Esophagus muscularis mucosa (tissue), 4 donors: ENCODE results near the gene UQCRC1. TPM values are rescaled to one million over a fixed set of nuclear protein-coding genes. Genes with fewer than 3 reads are reported as not detected.

ENCODE experiments used
- DNase-seq: peaks from one replicate; pipeline ENCODE4 v3.0.0-alpha.2; 2017; ENCODE audit errors: extremely low spot score
- H3K27ac ChIP-seq, 4 donors: fragments of 200-600 bp; sonication (generic); replicated peaks in 1 of 4; 1 replicate in 3 of 4; 2 replicates in 1 of 4; pipeline ENCODE4 v1.5.1; 2016 to 2019; ENCODE audit warnings: mild to moderate bottlenecking in 1 of 4
- H3K27me3 ChIP-seq, 4 donors: fragments of 200-600 bp; sonication (generic); one replicate each; pipeline versions ENCODE4 v1.5.1 to v1.6.0; 2016 to 2019
- H3K36me3 ChIP-seq, 4 donors: fragments of 200-600 bp; sonication (generic); one replicate each; pipeline ENCODE4 v1.5.1; 2016 to 2019
- H3K4me1 ChIP-seq, 4 donors: fragments of 200-600 bp; sonication (generic); one replicate each; pipeline ENCODE4 v1.5.1; 2016 to 2019
- H3K4me3 ChIP-seq, 4 donors: fragments of 200-600 bp; sonication (generic); 1 replicate in 2 of 4; 2 replicates in 2 of 4; pipeline ENCODE4 v1.5.1; 2016 to 2019; ENCODE audit warnings: mild to moderate bottlenecking in 4 of 4, moderate library complexity in 1 of 4
- H3K9me3 ChIP-seq, 4 donors: fragments of 200-600 bp; sonication (generic); 1 replicate in 3 of 4; 2 replicates in 1 of 4; pipeline ENCODE4 v1.5.1; 2016 to 2019
- CTCF ChIP-seq, 3 experiments: fragments of 200-600 bp in 2 of 3; fragments of 450-650 bp in 1 of 3; sonication (generic) in 2 of 3; IDR thresholded peaks; one replicate each; pipeline ENCODE4 v1.5.1; 2017 to 2019; ENCODE audit warnings: antibody characterized with exemption in 3 of 3, mild to moderate bottlenecking in 2 of 3, moderate library complexity in 1 of 3
- EP300 ChIP-seq: sonication (generic); formaldehyde crosslinking; IDR thresholded peaks from one replicate; pipeline ENCODE4 v1.6.1; 2017; ENCODE audit warnings: antibody characterized with exemption
- POLR2A ChIP-seq: fragments of 450-650 bp; IDR thresholded peaks from one replicate; pipeline ENCODE4 v1.6.1; 2017; ENCODE audit warnings: antibody characterized with exemption, moderate library complexity, mild to moderate bottlenecking, low read depth
- POLR2AphosphoS5 ChIP-seq, 2 donors: sonication (generic); formaldehyde crosslinking; IDR thresholded peaks; one replicate each; pipeline ENCODE4 v1.6.1; 2017; ENCODE audit warnings: antibody characterized with exemption in 2 of 2
- WGBS: methylation state at CpG from one replicate; pipeline ENCODE4 v1.1.5; 2018; 5-methylcytosine and 5-hydroxymethylcytosine counted together
- intact Hi-C: fragments of 100-400 bp; cut with DNase I; formaldehyde crosslinking; loops from one replicate; pipeline ENCODE4 v1.15.1; 2023
- total RNA-seq, 4 donors: library from RNA; depleted of rRNA; stranded (reverse); fragments of >200 nt; gene quantifications; one replicate each; pipeline versions ENCODE4 v1.1.0 to v1.2.1, GENCODE V29; 2016

Gene UQCRC1
- total RNA-seq, 4 donors from 2014 or later = 265 to 340 (median 295) TPM

GRCh38 chr3:48592519-48593087, 16.8 kb downstream of the UQCRC1 start:
- no peak for TF ChIP-seq EP300
- TF ChIP-seq POLR2A = no peak
- TF ChIP-seq POLR2AphosphoS5 (IDR thresholded peaks at IDR 0.05) = no peak
- TF ChIP-seq CTCF (IDR thresholded peaks at IDR 0.05) = no peak
- 96% methylated on average over 9 of the region's 21 CpGs for WGBS
- Histone ChIP-seq H3K27ac (no peak overlapping the region), H3K9me3 (no peaks in the 10 kb centered on the region), H3K27me3 (peaks cover 0 to 46% (median 0%) of the 10 kb centered on the region in 4 donors), H3K4me1 (peaks cover 21 to 34% (median 24%) of the 10 kb centered on the region in 4 donors), H3K4me3 (no peak overlapping the region), H3K36me3 (peaks cover 0 to 22% (median 4%) of the 10 kb centered on the region in 4 donors)
- intact Hi-C loops = no loop called here
- no peak for DNase-seq

DNA sequence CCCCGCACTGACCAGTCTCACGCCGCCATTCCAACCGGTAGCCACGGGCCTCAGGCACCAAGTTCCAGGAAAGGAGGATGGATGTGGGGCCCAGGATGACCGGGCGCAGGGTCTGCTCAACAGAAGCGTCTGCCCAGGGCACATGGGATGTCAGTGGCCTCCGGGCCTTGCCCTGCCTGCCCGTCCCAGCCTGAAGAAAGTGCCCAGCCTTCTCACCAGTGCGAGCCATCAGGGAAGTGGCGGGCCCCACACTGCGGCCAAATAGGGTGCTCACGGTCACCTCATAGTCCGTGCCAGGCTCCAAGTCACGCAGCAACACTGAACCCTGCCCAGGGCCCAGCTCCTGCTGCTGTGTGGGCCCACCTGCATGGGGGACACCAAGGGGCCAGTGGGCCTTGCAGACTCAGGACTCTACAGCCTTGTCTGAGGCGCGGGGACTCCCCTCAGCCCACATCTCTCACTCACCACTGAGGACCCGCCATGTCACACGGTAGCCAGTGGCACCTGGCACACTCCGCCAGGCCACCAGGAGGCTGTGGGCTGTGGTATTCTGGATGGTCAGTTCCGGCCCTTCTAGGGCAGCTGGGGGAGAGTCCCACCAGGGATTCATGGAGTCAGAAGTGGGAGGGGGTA, 17.4 kb downstream of the UQCRC1 start:
- intact Hi-C loops = no loop called here
- WGBS = 85% methylated on average over 9 of the region's 22 CpGs
- Histone ChIP-seq H3K4me3 (no peak overlapping the region), H3K36me3 (peaks cover 0 to 23% (median 0%) of the 10 kb centered on the region in 4 donors), H3K9me3 (no peaks in the 10 kb centered on the region), H3K27ac (no peak overlapping the region), H3K27me3 (peaks cover 0 to 46% (median 0%) of the 10 kb centered on the region in 4 donors), H3K4me1 (peaks cover 19 to 28% (median 23%) of the 10 kb centered on the region in 4 donors)
- TF ChIP-seq POLR2AphosphoS5 (IDR thresholded peaks at IDR 0.05) (no peak), POLR2A (no peak), CTCF (IDR thresholded peaks at IDR 0.05) (no peak), EP300 (no peak)
- DNase-seq = no peak

GRCh38 chr3:48591436-48591835, 18.0 kb downstream of the UQCRC1 start:
- DNase-seq = no peak
- peaks cover 0 to 29% (median 0%) of the 10 kb centered on the region in 4 donors for H3K36me3 ChIP-seq
- peaks cover 19 to 25% (median 22%) of the 10 kb centered on the region in 4 donors for H3K4me1 ChIP-seq
- peaks cover 0 to 46% (median 0%) of the 10 kb centered on the region in 4 donors for H3K27me3 ChIP-seq
- no peaks in the 10 kb centered on the region for H3K9me3 ChIP-seq
- TF ChIP-seq POLR2AphosphoS5 (IDR thresholded peaks at IDR 0.05) = no peak
- 79% methylated on average over 6 of the region's 14 CpGs for WGBS
- intact Hi-C loops = no loop called here
- H3K27ac ChIP-seq = no peak overlapping the region
- no peak overlapping the region for H3K4me3 ChIP-seq

DNA sequence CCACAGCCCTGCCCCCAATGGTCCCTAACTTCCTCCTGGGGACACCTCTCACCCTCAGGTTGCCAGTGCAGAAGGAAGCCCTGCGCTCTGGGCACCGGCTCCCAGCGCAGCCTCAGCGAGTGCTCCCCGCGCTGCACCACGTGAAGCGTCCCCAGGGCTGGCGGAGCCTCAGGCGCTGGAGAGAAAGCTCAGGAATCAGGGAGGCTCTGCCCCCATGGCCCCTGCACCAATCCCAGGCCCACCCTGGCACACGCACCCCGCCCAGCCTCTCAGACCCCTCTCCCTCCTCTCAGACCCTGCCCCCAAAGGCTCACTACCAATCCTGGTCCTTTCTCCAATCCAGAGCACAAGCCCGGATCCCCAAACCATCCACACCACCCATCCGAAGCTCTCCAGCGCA, 21.2 kb downstream of the UQCRC1 start:
- H3K27ac ChIP-seq = no peak overlapping the region
- intact Hi-C loops = no loop called here
- H3K27me3 ChIP-seq = peaks cover 0 to 19% (median 0%) of the 10 kb centered on the region in 4 donors
- TF ChIP-seq CTCF (IDR thresholded peaks at IDR 0.05) = no peak
- TF ChIP-seq EP300 = no peak
- no peak for TF ChIP-seq POLR2AphosphoS5 (IDR thresholded peaks at IDR 0.05)
- no peak for TF ChIP-seq POLR2A
- no peaks in the 10 kb centered on the region for H3K9me3 ChIP-seq
- H3K36me3 ChIP-seq = peaks cover 0 to 47% (median 2%) of the 10 kb centered on the region in 4 donors
- H3K4me3 ChIP-seq = no peak overlapping the region
- H3K4me1 ChIP-seq = no peaks in the 10 kb centered on the region
- DNase-seq = no peak
- WGBS = 80% methylated on average over 14 of the region's 15 CpGs

- intact Hi-C loops = no loop called here
- DNase-seq = no peak
- Histone ChIP-seq H3K36me3 (peaks cover 0 to 52% (median 2%) of the 10 kb centered on the region in 4 donors), H3K4me1 (no peaks in the 10 kb centered on the region), H3K9me3 (no peaks in the 10 kb centered on the region), H3K27ac (no peak overlapping the region), H3K4me3 (no peak overlapping the region), H3K27me3 (peaks cover 0 to 14% (median 0%) of the 10 kb centered on the region in 4 donors)
- TF ChIP-seq POLR2AphosphoS5 (IDR thresholded peaks at IDR 0.05) (no peak), EP300 (no peak)
- 84% methylated on average over 10 of the region's 11 CpGs for WGBS
These were observed 21.8 kb downstream of the UQCRC1 start for GRCh38 chr3:48587686-48588085.
